Astrocyte of the spinal cord (primary cell): ENCODE data around the gene IMPDH1.
A peak's percentile ranks its signal among the peaks of the same experiment; 100 is the strongest.

Experiments used
- DNase-seq: peaks from one replicate; pipeline ENCODE4 v3.0.0; 2011; ENCODE audit warnings: low read depth, low spot score
- H3K4me3 ChIP-seq: 2 replicates; pipeline ENCODE4 v1.5.1; 2011; ENCODE audit warnings: low read depth, mild to moderate bottlenecking, low read length, moderate library complexity
- CTCF ChIP-seq: IDR thresholded peaks from 2 replicates; pipeline ENCODE4 v1.5.1; 2012; ENCODE audit warnings: low read depth, mild to moderate bottlenecking, low read length, inconsistent platforms
- in situ Hi-C: cut with HindIII; loops from 2 replicates; pipeline ENCODE4 v1.10.0; 2017; ENCODE audit warnings: low sequenced_read_pairs

Gene IMPDH1

DNA sequence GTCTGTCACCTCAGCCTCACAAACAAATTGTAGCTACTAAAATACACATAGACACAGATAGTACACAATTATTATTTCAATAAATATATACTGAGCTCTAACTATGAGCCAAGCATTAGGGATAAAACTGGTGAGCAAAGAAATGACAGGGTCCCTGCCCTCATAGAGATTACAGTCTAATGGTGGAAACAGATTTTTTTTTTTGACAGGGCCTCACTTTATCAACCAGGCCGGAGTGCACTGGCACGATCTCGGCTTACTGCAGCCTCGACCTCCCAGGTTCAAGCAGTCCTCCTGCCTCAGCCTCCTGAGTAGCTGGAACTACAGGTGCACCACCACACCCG, 65.4 kb downstream of the IMPDH1 start:
- DNase-seq, result no peak
- TF ChIP-seq CTCF, result no peak
- H3K4me3 ChIP-seq, result no peak overlapping the region
- in situ Hi-C loops, result no loop called here

DNA sequence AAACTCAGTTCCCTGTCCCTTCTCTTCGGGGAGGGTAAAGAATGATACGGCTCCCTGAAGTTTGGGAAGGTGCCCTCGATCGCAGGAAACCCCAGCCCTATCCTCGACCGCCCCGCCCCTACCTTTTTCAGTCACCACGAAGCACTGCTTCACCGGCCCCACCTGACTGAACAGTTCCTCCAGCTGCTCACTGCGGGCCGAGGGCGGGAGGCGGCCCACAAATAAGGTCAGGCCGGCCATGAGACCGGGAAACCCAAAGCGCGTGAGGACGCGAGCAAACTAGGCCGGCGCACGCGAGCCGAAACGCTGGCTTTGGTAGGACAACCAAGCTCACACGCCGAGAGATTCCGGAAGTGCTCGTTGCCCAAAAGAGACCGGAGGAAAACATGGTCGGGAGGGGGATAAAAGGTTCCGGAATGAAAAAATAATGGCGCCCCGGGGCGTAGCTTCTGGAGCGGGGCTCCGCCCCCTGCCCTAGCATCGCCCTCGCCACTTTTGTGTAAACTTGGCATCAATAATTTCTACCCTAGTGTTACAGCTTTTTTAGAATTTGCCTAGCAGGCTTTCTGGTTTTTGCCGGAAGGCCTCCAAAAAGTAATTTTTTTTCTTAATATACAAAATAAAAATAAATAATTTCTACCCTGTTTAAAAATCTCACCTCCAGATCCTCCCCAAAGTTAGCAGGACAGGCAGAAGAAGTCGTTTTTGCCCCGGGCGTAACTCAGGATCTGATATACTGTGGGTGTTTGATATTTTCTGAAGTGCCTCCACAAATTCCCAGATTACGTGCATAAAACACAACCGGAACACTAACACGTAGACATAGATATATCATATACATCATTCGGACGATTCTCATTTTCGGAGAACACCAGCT, 66.0 kb downstream of the IMPDH1 start, which contains the start of gene RBM28:
TSS of gene RBM28 (minus strand) at position 355 of the 877 bp plus-strand sequence. CDS start at position 240, 115 bp downstream.
- no peak for TF ChIP-seq CTCF
- in situ Hi-C loops, result no loop called here

More for the DNA sequence above, 66.0 kb downstream of the IMPDH1 start, which contains the start of gene RBM28:
- peak within 1 kb of the TSS; percentile 79 for H3K4me3 ChIP-seq
- DNase-seq, result peak; percentile 90
